GM20431 (cell line): ENCODE measurements around the gene OR4C45.
"Not testable (repeated sequence)": the region's sequence is repeated elsewhere in the genome, so short reads cannot be mapped to it uniquely, and the experiment has no call there.

Experiments
- in situ Hi-C: fragments of 300-500 bp; cut with MseI, MboI; formaldehyde crosslinking; loops from one replicate; pipeline ENCODE4 v1.15.0; 2020; ENCODE audit warnings: low sequenced_read_pairs; ENCODE audit not compliant: unreplicated experiment

OR4C45 gene

GRCh38 chr11:50032574-50032973 lies at the start of gene OR4C45:
OR4C45 (plus strand) TSS chr11:50032874.
- in situ Hi-C loops = no loop called here

GRCh38 chr11:49995565-49995964 lies 37.1 kb upstream of the OR4C45 start:
- in situ Hi-C loops = no loop called here

GRCh38 chr11:50030193-50030592 lies 2.5 kb upstream of the OR4C45 start:
- in situ Hi-C loops = no loop called here

- in situ Hi-C loops = not testable (repeated sequence)
These were observed 3.6 kb downstream of the OR4C45 start for GRCh38 chr11:50036239-50036638.

GRCh38 chr11:50037251-50037650 lies 4.6 kb downstream of the OR4C45 start:
- in situ Hi-C loops = no loop called here

GRCh38 chr11:50044647-50045046 lies 12.0 kb downstream of the OR4C45 start:
- in situ Hi-C loops = no loop called here

GRCh38 chr11:50063056-50063455 lies 30.4 kb downstream of the OR4C45 start:
- in situ Hi-C loops = not testable (repeated sequence)

- in situ Hi-C loops = no loop called here
These were observed 37.7 kb downstream of the OR4C45 start for GRCh38 chr11:50070389-50070788.

- in situ Hi-C loops = no loop called here
These were observed 39.0 kb downstream of the OR4C45 start for GRCh38 chr11:50071584-50072225.

GRCh38 chr11:50072226-50073112 lies 39.8 kb downstream of the OR4C45 start:
- in situ Hi-C loops = no loop called here

- in situ Hi-C loops = no loop called here
These were observed 40.7 kb downstream of the OR4C45 start for GRCh38 chr11:50073113-50074105.

GRCh38 chr11:50074161-50074560 lies 41.5 kb downstream of the OR4C45 start:
- in situ Hi-C loops = no loop called here

GRCh38 chr11:50075856-50076255 lies 43.2 kb downstream of the OR4C45 start:
- in situ Hi-C loops = no loop called here

GRCh38 chr11:50077526-50077925 lies 44.9 kb downstream of the OR4C45 start:
- in situ Hi-C loops = no loop called here

- in situ Hi-C loops = no loop called here
These were observed 45.3 kb downstream of the OR4C45 start for GRCh38 chr11:50078001-50078400.

GRCh38 chr11:50078946-50079345 lies 46.3 kb downstream of the OR4C45 start:
- in situ Hi-C loops = not testable (repeated sequence)

GRCh38 chr11:50080256-50080655 lies 47.6 kb downstream of the OR4C45 start:
- in situ Hi-C loops = no loop called here
